Suprapubic skin (tissue), 4 donors: ENCODE measurements around the gene SIGLEC9. TPM values are rescaled to one million over a fixed set of nuclear protein-coding genes. Genes with fewer than 3 reads are reported as not detected.
"Not testable (repeated sequence)": the region's sequence is repeated elsewhere in the genome, so short reads cannot be mapped to it uniquely, and the experiment has no call there.

Experiments used
- DNase-seq, 2 donors: peaks; one replicate each; pipeline ENCODE4 v3.0.0-alpha.2; 2019; ENCODE audit warnings: low spot score in 2 of 2
- H3K27ac ChIP-seq: fragments of 200-600 bp; sonication (generic); one replicate; pipeline ENCODE4 v1.5.1; 2019
- H3K27me3 ChIP-seq: fragments of 200-600 bp; sonication (generic); one replicate; pipeline ENCODE4 v1.5.1; 2019
- H3K36me3 ChIP-seq: fragments of 200-600 bp; sonication (generic); one replicate; pipeline ENCODE4 v1.5.1; 2019
- H3K4me1 ChIP-seq: fragments of 200-600 bp; sonication (generic); one replicate; pipeline ENCODE4 v1.5.1; 2019
- H3K4me3 ChIP-seq: fragments of 200-600 bp; sonication (generic); one replicate; pipeline ENCODE4 v1.5.1; 2019; ENCODE audit warnings: mild to moderate bottlenecking
- H3K9me3 ChIP-seq: fragments of 200-600 bp; sonication (generic); one replicate; pipeline ENCODE4 v1.5.1; 2019
- CTCF ChIP-seq, 2 donors: fragments of 200-600 bp in 1 of 2; fragments of 450-650 bp in 1 of 2; sonication (generic) in 1 of 2; IDR thresholded peaks; one replicate each; pipeline ENCODE4 v1.5.1; 2016 to 2019; ENCODE audit warnings: antibody characterized with exemption in 2 of 2, mild to moderate bottlenecking in 1 of 2, moderate library complexity in 1 of 2
- EP300 ChIP-seq: sonication (generic); formaldehyde crosslinking; IDR thresholded peaks from one replicate; pipeline ENCODE4 v1.6.1; 2017; ENCODE audit warnings: antibody characterized with exemption
- POLR2A ChIP-seq, 2 donors: fragments of 450-650 bp; IDR thresholded peaks; one replicate each; pipeline ENCODE4 v1.6.1; 2017; ENCODE audit warnings: antibody characterized with exemption in 2 of 2, mild to moderate bottlenecking in 2 of 2, moderate library complexity in 2 of 2
- POLR2AphosphoS5 ChIP-seq, 3 donors: sonication (generic); formaldehyde crosslinking; IDR thresholded peaks; one replicate each; pipeline ENCODE4 v1.6.1; 2017; ENCODE audit warnings: antibody characterized with exemption in 3 of 3
- WGBS: methylation state at CpG from one replicate; pipeline ENCODE4 v1.1.5; 2018; 5-methylcytosine and 5-hydroxymethylcytosine counted together
- total RNA-seq, 4 donors: library from RNA; depleted of rRNA; stranded (reverse); fragments of >200 nt; gene quantifications; one replicate each; pipeline ENCODE4 v1.1.0, GENCODE V29; 2016

SIGLEC9 gene
- total RNA-seq, 4 donors from 2014 or later = 0.68 to 1.3 (median 0.83) TPM; not detected in 1

GRCh38 chr19:51139299-51140014, 14.8 kb downstream of the SIGLEC9 start:
- no peak for DNase-seq
- H3K27ac ChIP-seq = peak overlapping the region; percentile 2

GRCh38 chr19:51140441-51140840, 15.7 kb downstream of the SIGLEC9 start:
- no peak overlapping the region for H3K4me3 ChIP-seq
- no peak for DNase-seq
- TF ChIP-seq CTCF (IDR thresholded peaks at IDR 0.05) (no peak), POLR2AphosphoS5 (IDR thresholded peaks at IDR 0.05) (no peak), EP300 (no peak), POLR2A (IDR thresholded peaks at IDR 0.05) (no peak)
- 46% methylated on average over 6 of the region's 6 CpGs for WGBS
- no peaks in the 10 kb centered on the region for H3K9me3 ChIP-seq
- H3K36me3 ChIP-seq = no peaks in the 10 kb centered on the region
- H3K4me1 ChIP-seq = no peaks in the 10 kb centered on the region
- no peak overlapping the region for H3K27ac ChIP-seq
- peaks cover 36% of the 10 kb centered on the region for H3K27me3 ChIP-seq

More at GRCh38 chr19:51139299-51140014, 14.8 kb downstream of the SIGLEC9 start:
- H3K4me1 ChIP-seq = no peaks in the 10 kb centered on the region
- no peaks in the 10 kb centered on the region for H3K9me3 ChIP-seq
- peaks cover 36% of the 10 kb centered on the region for H3K27me3 ChIP-seq
- no peaks in the 10 kb centered on the region for H3K36me3 ChIP-seq
- 68% methylated on average over 4 of the region's 4 CpGs for WGBS
- TF ChIP-seq CTCF (IDR thresholded peaks at IDR 0.05) (no peak), POLR2AphosphoS5 (IDR thresholded peaks at IDR 0.05) (no peak), EP300 (no peak), POLR2A (IDR thresholded peaks at IDR 0.05) (no peak)
- H3K4me3 ChIP-seq = no peak overlapping the region

GRCh38 chr19:51141181-51141580, 16.5 kb downstream of the SIGLEC9 start:
- H3K27ac ChIP-seq = no peak overlapping the region
- H3K27me3 ChIP-seq = peaks cover 36% of the 10 kb centered on the region
- 57% methylated on average over 6 of the region's 6 CpGs for WGBS
- H3K36me3 ChIP-seq = no peaks in the 10 kb centered on the region
- no peak for DNase-seq
- H3K4me1 ChIP-seq = no peaks in the 10 kb centered on the region
- TF ChIP-seq CTCF (IDR thresholded peaks at IDR 0.05) (no peak), POLR2AphosphoS5 (IDR thresholded peaks at IDR 0.05) (no peak), POLR2A (IDR thresholded peaks at IDR 0.05) (no peak), EP300 (no peak)
- no peaks in the 10 kb centered on the region for H3K9me3 ChIP-seq
- no peak overlapping the region for H3K4me3 ChIP-seq

GRCh38 chr19:51142119-51142518, 17.4 kb downstream of the SIGLEC9 start, which contains the start of gene SIGLEC7:
SIGLEC7 (plus strand) TSS chr19:51142301; CDS start chr19:51142370, 69 bp downstream.
- no peaks in the 10 kb centered on the region for H3K9me3 ChIP-seq
- no peak within 1 kb of the TSS for H3K27ac ChIP-seq
- no peaks in the 10 kb centered on the region for H3K4me1 ChIP-seq
- 93% methylated on average over 4 of the region's 14 CpGs for WGBS
- TF ChIP-seq POLR2A (IDR thresholded peaks at IDR 0.05) (no peak), CTCF (IDR thresholded peaks at IDR 0.05) (no peak), EP300 (no peak), POLR2AphosphoS5 (IDR thresholded peaks at IDR 0.05) (no peak)
- no peaks in the 10 kb centered on the region for H3K36me3 ChIP-seq
- no peak within 1 kb of the TSS for H3K4me3 ChIP-seq
- H3K27me3 ChIP-seq = peaks cover 32% of the 10 kb centered on the region
- no peak for DNase-seq

- 70% methylated on average over 8 of the region's 15 CpGs for WGBS
- H3K4me1 ChIP-seq, DNase-seq, H3K27ac ChIP-seq, H3K36me3 ChIP-seq, H3K9me3 ChIP-seq, H3K4me3 ChIP-seq: not testable (repeated sequence)
- H3K27me3 ChIP-seq = peaks cover 32% of the 10 kb centered on the region
Observed at GRCh38 chr19:51142809-51143475, 18.2 kb downstream of the SIGLEC9 start.
